GM23338 (cell line): ENCODE results near the gene MTARC1. TPM values are rescaled to one million over a fixed set of nuclear protein-coding genes. Genes with fewer than 3 reads are reported as not detected.

Source experiments
- ATAC-seq: fragments of 200-7000 bp; cut with Tn5 transposase; 3 replicates; pipeline ENCODE4 v1.9.1; 2020
- DNase-seq: peaks from one replicate; pipeline ENCODE4 v3.0.0-alpha.2; 2015; ENCODE audit warnings: low spot score
- H2AFZ ChIP-seq: fragments of 200-600 bp; sonication (generic); 2 replicates; pipeline ENCODE4 v1.8.0; 2016; ENCODE audit warnings: antibody characterized with exemption, mild to moderate bottlenecking, moderate library complexity
- H3F3A ChIP-seq: fragments of 200-600 bp; sonication (generic); replicated peaks from 2 replicates; pipeline ENCODE4 v1.8.0; 2017; ENCODE audit warnings: antibody characterized with exemption, mixed run types, low read depth
- H3K27ac ChIP-seq: fragments of 200-600 bp; sonication (generic); 2 replicates; pipeline ENCODE4 v1.6.1; 2016; ENCODE audit warnings: low read depth
- H3K27me3 ChIP-seq: fragments of 200-600 bp; sonication (generic); 2 replicates; pipeline ENCODE4 v1.8.0; 2016; ENCODE audit warnings: mild to moderate bottlenecking, mixed run types, moderate library complexity; ENCODE audit not compliant: insufficient read depth
- H3K36me3 ChIP-seq: fragments of 200-600 bp; sonication (generic); 2 replicates; pipeline ENCODE4 v1.8.0; 2016; ENCODE audit warnings: mild to moderate bottlenecking; ENCODE audit not compliant: insufficient read depth
- H3K4me1 ChIP-seq: fragments of 200-600 bp; sonication (generic); 2 replicates; pipeline ENCODE4 v1.8.0; 2016; ENCODE audit warnings: mild to moderate bottlenecking, moderate library complexity; ENCODE audit not compliant: insufficient read depth
- H3K4me2 ChIP-seq: fragments of 200-600 bp; sonication (generic); 2 replicates; pipeline ENCODE4 v1.7.1; 2017; ENCODE audit warnings: mixed run types
- H3K4me3 ChIP-seq: fragments of 200-600 bp; sonication (generic); 2 replicates; pipeline ENCODE4 v1.6.1; 2016; ENCODE audit warnings: mixed run types
- H3K79me2 ChIP-seq: fragments of 200-600 bp; sonication (generic); replicated peaks from 2 replicates; pipeline ENCODE4 v1.8.0; 2017; ENCODE audit warnings: mild to moderate bottlenecking; ENCODE audit not compliant: insufficient read depth
- H3K9me2 ChIP-seq: fragments of 200-600 bp; sonication (generic); 2 replicates; pipeline ENCODE4 v1.8.0; 2017; ENCODE audit not compliant: insufficient read depth
- H4K20me1 ChIP-seq: fragments of 200-600 bp; sonication (generic); replicated peaks from 2 replicates; pipeline ENCODE4 v1.8.0; 2017; ENCODE audit warnings: mild to moderate bottlenecking; ENCODE audit not compliant: insufficient read depth
- H3K27ac Mint-ChIP-seq: 2 replicates; pipeline ENCODE4 v1.8.0; 2020; ENCODE audit warnings: inconsistent platforms, mild to moderate bottlenecking, moderate library complexity, mixed read lengths
- H3K27me3 Mint-ChIP-seq: 3 replicates; pipeline ENCODE4 v1.8.0; 2022; ENCODE audit warnings: low read depth, mild to moderate bottlenecking, moderate library complexity, mixed read lengths, inconsistent platforms; ENCODE audit not compliant: insufficient read depth, poor library complexity
- H3K36me3 Mint-ChIP-seq: 3 replicates; pipeline ENCODE4 v1.8.0; 2021; ENCODE audit warnings: low read depth, mild to moderate bottlenecking, inconsistent platforms, moderate library complexity, mixed read lengths
- H3K4me1 Mint-ChIP-seq: 3 replicates; pipeline ENCODE4 v1.8.0; 2020; ENCODE audit warnings: mild to moderate bottlenecking, inconsistent platforms, mixed read lengths
- H3K4me3 Mint-ChIP-seq: 3 replicates; pipeline ENCODE4 v1.8.0; 2021; ENCODE audit warnings: moderate library complexity, mild to moderate bottlenecking, inconsistent platforms, mixed read lengths
- H3K9me3 Mint-ChIP-seq: 3 replicates; pipeline ENCODE4 v1.8.0; 2020; ENCODE audit warnings: moderate library complexity, mild to moderate bottlenecking, inconsistent platforms, mixed read lengths
- CREB1 ChIP-seq: fragments of 250-450 bp; sonication (Bioruptor Pico); IDR thresholded peaks from 2 replicates; pipeline ENCODE4 v1.5.0; 2020; ENCODE audit warnings: low read depth, mild to moderate bottlenecking, moderate library complexity
- ETS1 ChIP-seq: IDR thresholded peaks from 2 replicates; pipeline ENCODE4 v1.6.1; 2016; ENCODE audit warnings: antibody characterized with exemption
- EZH2 ChIP-seq: fragments of 200-600 bp; sonication (generic); IDR thresholded peaks from one replicate; pipeline ENCODE4 v1.8.0; 2017; ENCODE audit warnings: antibody characterized with exemption, mild to moderate bottlenecking, low read depth; ENCODE audit not compliant: unreplicated experiment
- EZH2phosphoT487 ChIP-seq: fragments of 200-600 bp; sonication (generic); IDR thresholded peaks from one replicate; pipeline ENCODE4 v1.8.1; 2018; ENCODE audit warnings: antibody characterized with exemption; ENCODE audit not compliant: unreplicated experiment
- JUNB ChIP-seq: IDR thresholded peaks from one replicate; pipeline ENCODE4 v1.6.1; 2016; ENCODE audit warnings: antibody characterized with exemption; ENCODE audit not compliant: unreplicated experiment
- NANOG ChIP-seq: IDR thresholded peaks from 2 replicates; pipeline ENCODE4 v1.6.1; 2016; ENCODE audit warnings: antibody characterized with exemption, borderline replicate concordance
- POLR2AphosphoS5 ChIP-seq: IDR thresholded peaks from 2 replicates; pipeline ENCODE4 v1.6.1; 2016; ENCODE audit warnings: antibody characterized with exemption, low read depth
- REST ChIP-seq: IDR thresholded peaks from one replicate; pipeline ENCODE4 v1.6.1; 2018; ENCODE audit warnings: antibody characterized with exemption; ENCODE audit not compliant: unreplicated experiment
- STAT1 ChIP-seq: IDR thresholded peaks from one replicate; pipeline ENCODE4 v1.6.1; 2016; ENCODE audit warnings: antibody characterized with exemption; ENCODE audit not compliant: unreplicated experiment
- ZNF114 ChIP-seq: fragments of 250-450 bp; sonication (Bioruptor Pico); IDR thresholded peaks from 2 replicates; pipeline ENCODE4 v1.5.0; 2020; ENCODE audit warnings: mild to moderate bottlenecking, moderate library complexity
- ZNF331 ChIP-seq: fragments of 250-450 bp; sonication (Bioruptor Pico); IDR thresholded peaks from 2 replicates; pipeline ENCODE4 v1.5.0; 2020; ENCODE audit warnings: low read depth, mild to moderate bottlenecking, moderate library complexity
- ZNF462 ChIP-seq: fragments of 250-450 bp; sonication (Bioruptor Pico); IDR thresholded peaks from 2 replicates; pipeline ENCODE4 v1.5.0; 2020; ENCODE audit warnings: mild to moderate bottlenecking, moderate library complexity
- polyA plus RNA-seq: library from polyadenylated mRNA; unstranded; fragments of >200 nt; fragmentation: Nextera tagmentation; extraction: Ambion mirVana; gene quantifications from 2 replicates; pipeline ENCODE4 v1.2.1, GENCODE V29; 2016
- total RNA-seq: library from RNA; depleted of rRNA; stranded (reverse); fragments of >200 nt; shearing (Covaris generic); gene quantifications from 2 replicates; pipeline ENCODE4 v1.2.3, GENCODE V29; 2014
- TF ChIP-seq, protein P1 (sequence below), 2 experiments: fragments of 200-600 bp in 1 of 2; sonication (generic) in 1 of 2; conservative IDR thresholded peaks; 2 replicates each; pipeline versions ENCODE4 v1.5.1 to v1.6.1; 2016 to 2017; ENCODE audit warnings: antibody characterized with exemption in 2 of 2, low read depth in 2 of 2, mild to moderate bottlenecking in 2 of 2, moderate library complexity in 1 of 2

MTARC1 gene
- total and polyA plus RNA-seq, 2 experiments from 2014 or later, result 33.9 to 34.6 TPM

DNA sequence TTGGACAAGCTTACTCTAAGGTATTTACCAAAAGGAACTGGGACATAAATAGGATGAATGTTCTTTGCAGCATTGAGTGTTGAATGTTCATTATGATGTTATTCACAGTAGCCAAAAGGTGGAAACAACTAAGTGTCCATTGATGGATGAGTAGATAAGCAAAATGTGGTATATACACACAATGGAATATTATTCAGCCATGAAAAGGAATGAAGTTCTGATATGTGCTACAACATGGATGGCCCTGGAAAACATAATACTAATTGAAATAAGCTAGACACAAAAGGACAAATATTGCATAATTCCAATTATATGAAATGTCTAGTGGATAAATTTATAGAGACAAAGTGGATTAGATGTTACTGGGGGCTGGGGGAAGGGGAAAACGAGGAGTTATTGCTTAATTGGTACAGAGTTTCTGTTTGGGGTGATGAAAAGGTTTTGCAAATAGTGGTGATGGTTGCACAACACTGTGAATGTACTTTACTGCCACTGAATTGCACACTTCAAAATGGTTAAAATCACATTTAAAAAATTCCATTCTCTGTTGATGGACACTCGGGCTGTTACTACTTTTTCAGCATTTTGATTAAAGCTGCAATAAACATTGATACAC, 2.9 kb downstream of the MTARC1 start:
- Mint-ChIP-seq H3K27me3 (peaks cover 5% of the 10 kb centered on the region), H3K4me3 (no peak overlapping the region), H3K27ac (no peak overlapping the region), H3K36me3 (peaks cover 17% of the 10 kb centered on the region), H3K9me3 (no peaks in the 10 kb centered on the region), H3K4me1 (peaks cover 15% of the 10 kb centered on the region)
- no peak for DNase-seq
- peaks cover 16% of the 10 kb centered on the region for H3K4me1 ChIP-seq
- no peak for ATAC-seq
- H3K27me3 ChIP-seq, result no peaks in the 10 kb centered on the region
- no peak overlapping the region for H2AFZ ChIP-seq
- H3K9me2 ChIP-seq, result no peaks in the 10 kb centered on the region
- H3K4me3 ChIP-seq, result no peak overlapping the region
- H3K36me3 ChIP-seq, result 0 out of 2 replicates have a peak, but pooled peaks cover 6% of the 10 kb centered on the region
- H3F3A ChIP-seq, result no peaks in the 10 kb centered on the region
- peaks cover 20% of the 10 kb centered on the region for H4K20me1 ChIP-seq
- H3K79me2 ChIP-seq, result peaks cover 34% of the 10 kb centered on the region
- no peak for TF ChIP-seq POLR2AphosphoS5
- no peak for TF ChIP-seq REST
- TF ChIP-seq CREB1, result no peak
- no peak for TF ChIP-seq JUNB
- no peak for TF ChIP-seq STAT1
- no peak for TF ChIP-seq ZNF114
- no peak for TF ChIP-seq EZH2phosphoT487
- TF ChIP-seq ZNF462, result no peak
- no peak for TF ChIP-seq NANOG
- TF ChIP-seq, protein P1, sequence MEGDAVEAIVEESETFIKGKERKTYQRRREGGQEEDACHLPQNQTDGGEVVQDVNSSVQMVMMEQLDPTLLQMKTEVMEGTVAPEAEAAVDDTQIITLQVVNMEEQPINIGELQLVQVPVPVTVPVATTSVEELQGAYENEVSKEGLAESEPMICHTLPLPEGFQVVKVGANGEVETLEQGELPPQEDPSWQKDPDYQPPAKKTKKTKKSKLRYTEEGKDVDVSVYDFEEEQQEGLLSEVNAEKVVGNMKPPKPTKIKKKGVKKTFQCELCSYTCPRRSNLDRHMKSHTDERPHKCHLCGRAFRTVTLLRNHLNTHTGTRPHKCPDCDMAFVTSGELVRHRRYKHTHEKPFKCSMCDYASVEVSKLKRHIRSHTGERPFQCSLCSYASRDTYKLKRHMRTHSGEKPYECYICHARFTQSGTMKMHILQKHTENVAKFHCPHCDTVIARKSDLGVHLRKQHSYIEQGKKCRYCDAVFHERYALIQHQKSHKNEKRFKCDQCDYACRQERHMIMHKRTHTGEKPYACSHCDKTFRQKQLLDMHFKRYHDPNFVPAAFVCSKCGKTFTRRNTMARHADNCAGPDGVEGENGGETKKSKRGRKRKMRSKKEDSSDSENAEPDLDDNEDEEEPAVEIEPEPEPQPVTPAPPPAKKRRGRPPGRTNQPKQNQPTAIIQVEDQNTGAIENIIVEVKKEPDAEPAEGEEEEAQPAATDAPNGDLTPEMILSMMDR (conservative IDR thresholded peaks at IDR 0.05; ENCODE audit: low read depth in 2 of 2), result no peak
- no peak for TF ChIP-seq ETS1
- TF ChIP-seq ZNF331 (CRISPR knock-in tag), result no peak
- TF ChIP-seq EZH2, result no peak
- H3K27ac ChIP-seq, result no peak overlapping the region
- no peak overlapping the region for H3K4me2 ChIP-seq
